Fibroblast of lung (primary cell): Measurements from ENCODE around the gene BBLN. TPM values are rescaled to one million over a fixed set of nuclear protein-coding genes. Genes with fewer than 3 reads are reported as not detected.

ENCODE experiments used
- DNase-seq, 2 donors: peaks; one replicate each; pipeline versions ENCODE4 v3.0.0 to v3.0.0-alpha.2; 2010; ENCODE audit warnings: low read depth in 2 of 2
- H2AFZ ChIP-seq: 2 replicates; pipeline ENCODE4 v1.5.1; 2012; ENCODE audit warnings: low read length, control low read depth, inconsistent platforms
- H3K27ac ChIP-seq: 2 replicates; pipeline ENCODE4 v1.5.1; 2011; ENCODE audit warnings: low read length, control low read depth; ENCODE audit not compliant: insufficient read depth
- H3K27me3 ChIP-seq: 2 replicates; pipeline ENCODE4 v1.5.1; 2011; ENCODE audit warnings: mild to moderate bottlenecking, low read length; ENCODE audit not compliant: control insufficient read depth, insufficient read depth
- H3K36me3 ChIP-seq: 2 replicates; pipeline ENCODE4 v1.5.1; 2011; ENCODE audit warnings: low read length; ENCODE audit not compliant: control insufficient read depth, insufficient read depth
- H3K4me1 ChIP-seq: 2 replicates; pipeline ENCODE4 v1.5.1; 2011; ENCODE audit warnings: low read length; ENCODE audit not compliant: control insufficient read depth, insufficient read depth; ENCODE audit errors: extremely low read depth
- H3K4me2 ChIP-seq: 2 replicates; pipeline ENCODE4 v1.5.1; 2011; ENCODE audit warnings: low read length, control low read depth; ENCODE audit not compliant: insufficient read depth; ENCODE audit errors: extremely low read depth
- H3K4me3 ChIP-seq, 4 experiments: fragments of 200-600 bp in 1 of 4; sonication (generic) in 1 of 4; replicated peaks in 1 of 4; 2 replicates each; pipeline ENCODE4 v1.5.1; 2011 to 2016; ENCODE audit warnings: low read length in 4 of 4, low read depth in 3 of 4, mild to moderate bottlenecking in 3 of 4, control low read depth in 2 of 4, inconsistent platforms in 1 of 4, mixed read lengths in 1 of 4; ENCODE audit not compliant: insufficient read depth in 1 of 4; ENCODE audit errors: control extremely low read depth in 1 of 4
- H3K79me2 ChIP-seq: 2 replicates; pipeline ENCODE4 v1.5.1; 2012; ENCODE audit warnings: mild to moderate bottlenecking, low read length, inconsistent platforms; ENCODE audit not compliant: control insufficient read depth, insufficient read depth
- H3K9ac ChIP-seq: 2 replicates; pipeline ENCODE4 v1.5.1; 2011; ENCODE audit warnings: mild to moderate bottlenecking, low read length, control low read depth; ENCODE audit not compliant: insufficient read depth
- H3K9me3 ChIP-seq: 2 replicates; pipeline ENCODE4 v1.5.1; 2012; ENCODE audit warnings: low read depth, low read length; ENCODE audit not compliant: control insufficient read depth, insufficient read depth
- H4K20me1 ChIP-seq: 2 replicates; pipeline ENCODE4 v1.5.1; 2011; ENCODE audit warnings: low read length; ENCODE audit not compliant: control insufficient read depth, insufficient read depth; ENCODE audit errors: extremely low read depth
- CTCF ChIP-seq, 2 donors: IDR thresholded peaks in 1 of 2; conservative IDR thresholded peaks in 1 of 2; 1 replicate in 1 of 2; 2 replicates in 1 of 2; pipeline ENCODE4 v1.5.1; 2011 to 2012; ENCODE audit warnings: low read length in 2 of 2, control low read depth in 1 of 2, inconsistent platforms in 1 of 2, low read depth in 1 of 2, mild to moderate bottlenecking in 1 of 2
- EZH2 ChIP-seq: IDR thresholded peaks from 2 replicates; pipeline ENCODE4 v1.5.1; 2012; ENCODE audit warnings: low read length, control low read depth, mild to moderate bottlenecking; ENCODE audit errors: missing control alignments
- polyA plus RNA-seq, 2 donors: library from polyadenylated mRNA; depleted of rRNA in 1 of 2; stranded (reverse) in 1 of 2; unstranded in 1 of 2; fragments of >200 nt; gene quantifications; 2 replicates each; pipeline ENCODE4 v1.2.1, GENCODE V29; 2011 to 2012; ENCODE audit warnings: missing spikeins in 1 of 2
- total RNA-seq: library from RNA; depleted of rRNA; stranded (reverse); fragments of >200 nt; gene quantifications from 2 replicates; pipeline ENCODE4 v1.2.1, GENCODE V29; 2014

Gene BBLN
- total and polyA plus RNA-seq, 2 donors (not counting 1 experiment from before 2014, with no cell fraction given), result 23.8 to 29.4 TPM

DNA sequence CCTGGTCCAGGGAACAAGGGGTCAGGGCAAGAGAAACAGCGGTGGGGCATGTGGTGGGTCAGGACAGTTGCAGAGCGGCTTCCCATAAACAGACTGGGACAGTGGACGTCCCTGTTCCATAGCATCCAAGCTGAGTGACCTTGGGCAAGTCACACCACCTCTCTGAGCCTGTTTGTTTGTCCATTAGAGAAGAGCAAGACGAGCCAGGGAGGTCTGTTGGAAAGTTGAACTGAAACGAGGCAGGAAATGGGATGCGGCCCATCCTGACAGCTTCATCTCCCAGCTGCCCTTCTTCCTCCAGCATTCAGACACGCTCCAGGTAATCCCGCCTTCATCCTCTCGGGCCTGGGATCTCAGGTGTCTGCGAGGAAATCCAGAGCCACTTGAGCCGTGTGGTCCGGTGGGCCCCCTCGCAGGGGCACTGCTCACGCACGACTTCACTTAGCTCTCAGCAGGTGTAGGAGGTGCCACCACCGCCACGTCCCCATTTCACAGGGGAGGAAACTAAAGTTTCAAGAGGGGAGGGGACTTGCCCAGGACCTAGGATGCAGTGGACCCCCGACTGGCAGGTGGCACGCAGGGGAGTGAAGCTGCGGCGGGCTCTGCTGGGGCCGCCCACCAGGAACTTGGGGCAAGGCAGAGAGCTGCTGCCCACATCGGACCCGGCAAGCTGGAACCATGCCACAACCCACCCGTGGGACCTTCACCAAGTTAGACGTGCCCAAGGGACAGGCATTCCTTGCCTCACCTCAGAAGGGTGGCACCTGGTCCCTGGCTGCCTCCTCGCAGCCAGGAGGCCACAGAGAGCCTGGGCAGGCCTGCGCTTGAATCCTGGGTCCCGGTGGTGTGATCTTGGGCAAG is 45.5 kb upstream of the BBLN start:
- peaks cover 4% of the 10 kb centered on the region for H3K4me1 ChIP-seq
- DNase-seq, result no peak
- no peaks in the 10 kb centered on the region for H3K36me3 ChIP-seq
- no peaks in the 10 kb centered on the region for H4K20me1 ChIP-seq
- no peaks in the 10 kb centered on the region for H3K27me3 ChIP-seq
- H3K79me2 ChIP-seq, result no peaks in the 10 kb centered on the region
- TF ChIP-seq EZH2 (no peak), CTCF (conservative IDR thresholded peaks at IDR 0.05 in 1 of 2, IDR thresholded peaks at IDR 0.05 in 1 of 2; ENCODE audit: low read depth in 1 of 2, low read length in 2 of 2) (no peak)
- no peaks in the 10 kb centered on the region for H3K9me3 ChIP-seq
- H3K4me3 ChIP-seq, result no peak overlapping the region
- H3K9ac ChIP-seq, result no peak overlapping the region
- H3K27ac ChIP-seq, result no peak overlapping the region
- no peak overlapping the region for H3K4me2 ChIP-seq
- no peak overlapping the region for H2AFZ ChIP-seq

GRCh38 chr9:128115187-128116103 is 44.6 kb upstream of the BBLN start:
- Histone ChIP-seq H3K4me2 (no peak overlapping the region), H3K27ac (no peak overlapping the region), H3K4me1 (peaks cover 4% of the 10 kb centered on the region), H3K9ac (no peak overlapping the region), H3K36me3 (no peaks in the 10 kb centered on the region), H3K27me3 (no peaks in the 10 kb centered on the region), H2AFZ (no peak overlapping the region), H3K9me3 (no peaks in the 10 kb centered on the region), H3K79me2 (no peaks in the 10 kb centered on the region), H4K20me1 (no peaks in the 10 kb centered on the region), H3K4me3 (no peak overlapping the region)
- DNase-seq, result no peak
- TF ChIP-seq CTCF (conservative IDR thresholded peaks at IDR 0.05 in 1 of 2, IDR thresholded peaks at IDR 0.05 in 1 of 2; ENCODE audit: low read depth in 1 of 2, low read length in 2 of 2) (no peak), EZH2 (no peak)
